K562 (cell line): ENCODE measurements around the gene TMEM86B. TPM values are rescaled to one million over a fixed set of nuclear protein-coding genes. Genes with fewer than 3 reads are reported as not detected.

Source experiments
- CHD7 ChIP-seq: fragments of 200-600 bp; sonication (generic); IDR thresholded peaks from one replicate; pipeline ENCODE4 v1.6.1; 2012; ENCODE audit warnings: mild to moderate bottlenecking, low read depth, low read length, inconsistent platforms
- EHMT2 ChIP-seq: fragments of 450-650 bp; IDR thresholded peaks from 2 replicates; pipeline ENCODE4 v1.6.1; 2018; ENCODE audit warnings: antibody characterized with exemption
- ETV5 ChIP-seq: sonication (generic); formaldehyde crosslinking; IDR thresholded peaks from 2 replicates; pipeline ENCODE4 v1.4.0; 2020; ENCODE audit warnings: low read depth, mild to moderate bottlenecking, missing genetic modification reagents
- GTF2A2 ChIP-seq: IDR thresholded peaks from 2 replicates; pipeline ENCODE4 v1.6.1; 2016; ENCODE audit warnings: mild to moderate bottlenecking, missing genetic modification characterization, missing compliant biosample characterization
- MIER1 ChIP-seq: fragments of 450-650 bp; IDR thresholded peaks from 2 replicates; pipeline ENCODE4 v1.6.1; 2016; ENCODE audit warnings: antibody characterized with exemption, mild to moderate bottlenecking, low read depth
- POLR2H ChIP-seq: IDR thresholded peaks from 2 replicates; pipeline ENCODE4 v1.6.1; 2016; ENCODE audit warnings: missing genetic modification characterization, low read depth, mild to moderate bottlenecking, control low read depth, missing compliant biosample characterization, moderate library complexity
- PPARD ChIP-seq: fragments of 250-450 bp; sonication (Bioruptor Pico); IDR thresholded peaks from 2 replicates; pipeline ENCODE4 v1.8.0; 2022; ENCODE audit warnings: inconsistent platforms, mild to moderate bottlenecking, moderate library complexity
- RFX5 ChIP-seq: IDR thresholded peaks from 2 replicates; pipeline ENCODE4 v1.6.1; 2011; ENCODE audit warnings: low read depth, mild to moderate bottlenecking, improper control_type of control experiment, low read length
- SETDB1 ChIP-seq: IDR thresholded peaks from one replicate; pipeline ENCODE4 v1.6.1; 2012; ENCODE audit warnings: low read length, control low read depth, inconsistent platforms
- SIN3B ChIP-seq: fragments of 450-650 bp; IDR thresholded peaks from 2 replicates; pipeline ENCODE4 v1.6.1; 2017; ENCODE audit warnings: low read depth, mild to moderate bottlenecking, moderate library complexity
- TAF1 ChIP-seq: IDR thresholded peaks from 2 replicates; pipeline ENCODE4 v1.6.1; 2011; ENCODE audit warnings: mild to moderate bottlenecking, low read length, moderate library complexity; ENCODE audit not compliant: insufficient read depth, control insufficient read depth, severe bottlenecking; ENCODE audit errors: extremely low read depth
- ZBTB8A ChIP-seq: fragments of 450-650 bp; IDR thresholded peaks from 2 replicates; pipeline ENCODE4 v1.6.1; 2018; ENCODE audit warnings: mild to moderate bottlenecking, moderate library complexity; ENCODE audit not compliant: partially characterized antibody
- polyA plus RNA-seq, 8 experiments: library from polyadenylated mRNA; depleted of rRNA in 4 of 8; stranded (reverse) in 5 of 8; unstranded in 3 of 8; fragments of >200 nt; fragmentation: Nextera tagmentation in 2 of 8; fragmentation: Illumina TruSeq in 1 of 8; extraction: Ambion mirVana in 2 of 8; extraction: Trizol in 1 of 8; gene quantifications; 2 replicates each; pipeline versions ENCODE4 v1.2.1 to v1.2.3, GENCODE V29; 2011 to 2014; ENCODE audit warnings: inconsistent platforms in 1 of 8, missing spikeins in 1 of 8
- total RNA-seq, 7 experiments: library from RNA; depleted of rRNA in 6 of 7; stranded (reverse); fragments of >200 nt in 6 of 7; fragmentation: Illumina TruSeq in 2 of 7; extraction: Trizol in 2 of 7; gene quantifications; 2 replicates each; pipeline versions ENCODE4 v1.2.1 to v1.2.3, GENCODE V29; 2011 to 2021; ENCODE audit warnings: low replicate concordance in 1 of 7
- TF ChIP-seq, protein P1 (sequence below): sonication (generic); formaldehyde crosslinking; IDR thresholded peaks from 2 replicates; pipeline ENCODE4 v1.8.0; 2023; ENCODE audit warnings: mild to moderate bottlenecking, missing genetic modification reagents

Gene TMEM86B
- total and polyA plus RNA-seq, 9 of the 15 experiments (the other 6 are each of a cell fraction or from before 2014, with no cell fraction given): 0.28 to 7.9 (median 2.1) TPM

GRCh38 chr19:55258828-55259539, 30.4 kb upstream of the TMEM86B start, which contains the start of gene PPP6R1 (continued):
- TF ChIP-seq ETV5 (CRISPR knock-in tag): peak; percentile 87
- no peak for TF ChIP-seq MIER1
- TF ChIP-seq GTF2A2 (tag): no peak
- no peak for TF ChIP-seq SETDB1
- no peak for TF ChIP-seq ZBTB8A
- peak; percentile 24; the same call in 1 of the 2 replicates for TF ChIP-seq SIN3B
- TF ChIP-seq RFX5: peak; percentile 85
- TF ChIP-seq EHMT2: no peak
- no peak for TF ChIP-seq PPARD (CRISPR knock-in tag)
- TF ChIP-seq, protein P1, sequence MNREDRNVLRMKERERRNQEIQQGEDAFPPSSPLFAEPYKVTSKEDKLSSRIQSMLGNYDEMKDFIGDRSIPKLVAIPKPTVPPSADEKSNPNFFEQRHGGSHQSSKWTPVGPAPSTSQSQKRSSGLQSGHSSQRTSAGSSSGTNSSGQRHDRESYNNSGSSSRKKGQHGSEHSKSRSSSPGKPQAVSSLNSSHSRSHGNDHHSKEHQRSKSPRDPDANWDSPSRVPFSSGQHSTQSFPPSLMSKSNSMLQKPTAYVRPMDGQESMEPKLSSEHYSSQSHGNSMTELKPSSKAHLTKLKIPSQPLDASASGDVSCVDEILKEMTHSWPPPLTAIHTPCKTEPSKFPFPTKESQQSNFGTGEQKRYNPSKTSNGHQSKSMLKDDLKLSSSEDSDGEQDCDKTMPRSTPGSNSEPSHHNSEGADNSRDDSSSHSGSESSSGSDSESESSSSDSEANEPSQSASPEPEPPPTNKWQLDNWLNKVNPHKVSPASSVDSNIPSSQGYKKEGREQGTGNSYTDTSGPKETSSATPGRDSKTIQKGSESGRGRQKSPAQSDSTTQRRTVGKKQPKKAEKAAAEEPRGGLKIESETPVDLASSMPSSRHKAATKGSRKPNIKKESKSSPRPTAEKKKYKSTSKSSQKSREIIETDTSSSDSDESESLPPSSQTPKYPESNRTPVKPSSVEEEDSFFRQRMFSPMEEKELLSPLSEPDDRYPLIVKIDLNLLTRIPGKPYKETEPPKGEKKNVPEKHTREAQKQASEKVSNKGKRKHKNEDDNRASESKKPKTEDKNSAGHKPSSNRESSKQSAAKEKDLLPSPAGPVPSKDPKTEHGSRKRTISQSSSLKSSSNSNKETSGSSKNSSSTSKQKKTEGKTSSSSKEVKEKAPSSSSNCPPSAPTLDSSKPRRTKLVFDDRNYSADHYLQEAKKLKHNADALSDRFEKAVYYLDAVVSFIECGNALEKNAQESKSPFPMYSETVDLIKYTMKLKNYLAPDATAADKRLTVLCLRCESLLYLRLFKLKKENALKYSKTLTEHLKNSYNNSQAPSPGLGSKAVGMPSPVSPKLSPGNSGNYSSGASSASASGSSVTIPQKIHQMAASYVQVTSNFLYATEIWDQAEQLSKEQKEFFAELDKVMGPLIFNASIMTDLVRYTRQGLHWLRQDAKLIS (CRISPR knock-in tag): peak; percentile 96
- no peak for TF ChIP-seq CHD7
- TF ChIP-seq POLR2H (tag): peak; percentile 96
- TF ChIP-seq TAF1: peak; percentile 97
